GM20431 (cell line): Measurements from ENCODE around the gene ELL.

Experiments used
- in situ Hi-C: fragments of 300-500 bp; cut with MseI, MboI; formaldehyde crosslinking; loops from one replicate; pipeline ENCODE4 v1.15.0; 2020; ENCODE audit warnings: low sequenced_read_pairs; ENCODE audit not compliant: unreplicated experiment

ELL gene

GRCh38 chr19:18437491-18438330, 84.2 kb downstream of the ELL start, which contains the start of gene ISYNA1:
ISYNA1 (minus strand) TSS chr19:18438133; CDS start chr19:18437979, 154 bp downstream.
- in situ Hi-C loops = no loop called here

- in situ Hi-C loops = no loop called here
Measured at GRCh38 chr19:18436671-18437490, 85.0 kb downstream of the ELL start.

GRCh38 chr19:18435842-18436670, 85.8 kb downstream of the ELL start:
- in situ Hi-C loops = no loop called here

- in situ Hi-C loops = no loop called here
Measured at GRCh38 chr19:18435178-18435841, 86.6 kb downstream of the ELL start.

- in situ Hi-C loops = no loop called here
Measured at GRCh38 chr19:18434411-18435175, 87.3 kb downstream of the ELL start.

- in situ Hi-C loops = no loop called here
Measured at GRCh38 chr19:18433735-18434398, 88.0 kb downstream of the ELL start.

- in situ Hi-C loops = no loop called here
Measured at GRCh38 chr19:18433015-18433691, 88.7 kb downstream of the ELL start.

GRCh38 chr19:18432275-18433014, 89.4 kb downstream of the ELL start:
- in situ Hi-C loops = no loop called here

- in situ Hi-C loops = no loop called here
Measured at GRCh38 chr19:18431351-18432197, 90.3 kb downstream of the ELL start.

GRCh38 chr19:18430417-18431144, 91.3 kb downstream of the ELL start:
- in situ Hi-C loops = no loop called here

GRCh38 chr19:18429717-18430416, 92.0 kb downstream of the ELL start:
- in situ Hi-C loops = no loop called here

- in situ Hi-C loops = no loop called here
Measured at GRCh38 chr19:18428787-18429674, 92.8 kb downstream of the ELL start.

GRCh38 chr19:18428173-18428786, 93.6 kb downstream of the ELL start:
- in situ Hi-C loops = no loop called here

GRCh38 chr19:18427743-18428113, 94.1 kb downstream of the ELL start:
- in situ Hi-C loops = no loop called here
